Measurements from ENCODE around the gene GALNT6. TPM values are rescaled to one million over a fixed set of nuclear protein-coding genes. Genes with fewer than 3 reads are reported as not detected.
A peak's percentile ranks its signal among the peaks of the same experiment; 100 is the strongest.

The GALNT6 gene
- total RNA-seq: 1 to 10 TPM; 1.5 to 1.9 TPM
- polyA plus RNA-seq: 1 to 10 TPM; 4.4 to 8.3 (median 4.6) TPM
- total RNA-seq: 9.0 to 31.1 (median 17.0) reads per million in 6 experiments

GRCh38 chr12:51391283-51392123 lies at the start of gene GALNT6:
TSS of gene GALNT6 (minus strand) at chr12:51391406. CDS start at chr12:51379781, 11,625 bp downstream.
- no peaks in the 10 kb centered on the region for H3K36me3 Mint-ChIP-seq
- peak; percentile 71 to 75 for ATAC-seq
- peaks cover 49 to 85% (median 82%) of the 10 kb centered on the region in 4 donors for H3K4me1 Mint-ChIP-seq
- DNase-seq: peak; percentile 52 to 78 (median 66)
- peak within 1 kb of the TSS; percentile 88 to 95 (median 92) for H3K4me3 Mint-ChIP-seq
- POLR2A ChIA-PET: interaction anchor here (0.8 to 2.9 kb wide), 5 partner anchors 10 to 22 kb away, joined by 3 to 12 read pairs (median 4); no protein-coding TSS in a partner anchor
- H3K27ac Mint-ChIP-seq: peak within 1 kb of the TSS; percentile 78 to 95 (median 90)
- H3K9me3 Mint-ChIP-seq: no peaks in the 10 kb centered on the region
- H3K27me3 Mint-ChIP-seq: no peaks in the 10 kb centered on the region

GRCh38 chr12:51439330-51439729 lies 48.1 kb upstream of the GALNT6 start:
- peaks cover 13 to 22% (median 14%) of the 10 kb centered on the region in 4 donors for H3K4me1 Mint-ChIP-seq
- ATAC-seq (no peak), DNase-seq (no peak)
- H3K9me3 Mint-ChIP-seq: no peaks in the 10 kb centered on the region
- no peak overlapping the region for H3K27ac Mint-ChIP-seq
- H3K36me3 Mint-ChIP-seq: peaks cover 0 to 3% (median 0%) of the 10 kb centered on the region in 3 donors
- peaks cover 0 to 12% (median 0%) of the 10 kb centered on the region in 5 donors for H3K27me3 Mint-ChIP-seq
- POLR2A ChIA-PET: no interaction called here
- peak overlapping the region in 1 of 10 donors; percentile 5 for H3K4me3 Mint-ChIP-seq

- Mint-ChIP-seq H3K27me3 (peaks cover 0 to 12% (median 0%) of the 10 kb centered on the region in 5 donors), H3K4me1 (peaks cover 13 to 22% (median 14%) of the 10 kb centered on the region in 4 donors), H3K36me3 (no peaks in the 10 kb centered on the region), H3K9me3 (no peaks in the 10 kb centered on the region), H3K4me3 (no peak overlapping the region), H3K27ac (peak overlapping the region in 1 of 10 donors; percentile 4)
- POLR2A ChIA-PET: no interaction called here
- ATAC-seq: no peak
- DNase-seq: no peak
Observed at GRCh38 chr12:51437431-51437830, 46.2 kb upstream of the GALNT6 start.

- Mint-ChIP-seq H3K27me3 (peaks cover 0 to 1% (median 0%) of the 10 kb centered on the region in 5 donors), H3K36me3 (no peaks in the 10 kb centered on the region), H3K4me1 (peaks cover 1 to 9% (median 5%) of the 10 kb centered on the region in 4 donors), H3K27ac (no peak overlapping the region), H3K9me3 (no peaks in the 10 kb centered on the region), H3K4me3 (no peak overlapping the region)
- ATAC-seq (no peak), DNase-seq (no peak)
- POLR2A ChIA-PET: no interaction called here
Observed at GRCh38 chr12:51434305-51434704, 43.1 kb upstream of the GALNT6 start.

GRCh38 chr12:51432921-51433320 lies 41.7 kb upstream of the GALNT6 start:
- no peak for ATAC-seq
- peaks cover 0 to 1% (median 0%) of the 10 kb centered on the region in 5 donors for H3K27me3 Mint-ChIP-seq
- H3K4me1 Mint-ChIP-seq: peaks cover 0 to 10% (median 2%) of the 10 kb centered on the region in 4 donors
- no peak overlapping the region for H3K27ac Mint-ChIP-seq
- no peak overlapping the region for H3K4me3 Mint-ChIP-seq
- no peaks in the 10 kb centered on the region for H3K36me3 Mint-ChIP-seq
- H3K9me3 Mint-ChIP-seq: no peaks in the 10 kb centered on the region
- DNase-seq: no peak
- POLR2A ChIA-PET: no interaction called here

GRCh38 chr12:51430196-51430895 lies 39.1 kb upstream of the GALNT6 start:
- Mint-ChIP-seq H3K4me1 (peaks cover 0 to 8% (median 1%) of the 10 kb centered on the region in 4 donors), H3K4me3 (no peak overlapping the region), H3K36me3 (no peaks in the 10 kb centered on the region), H3K27ac (peak overlapping the region in 1 of 10 donors; percentile 29), H3K9me3 (no peaks in the 10 kb centered on the region), H3K27me3 (peaks cover 0 to 1% (median 0%) of the 10 kb centered on the region in 5 donors)
- DNase-seq (no peak), ATAC-seq (no peak)
- POLR2A ChIA-PET: no interaction called here

GRCh38 chr12:51429700-51430099 lies 38.5 kb upstream of the GALNT6 start:
- Mint-ChIP-seq H3K4me1 (peaks cover 0 to 10% (median 3%) of the 10 kb centered on the region in 4 donors), H3K9me3 (no peaks in the 10 kb centered on the region), H3K36me3 (no peaks in the 10 kb centered on the region), H3K4me3 (no peak overlapping the region), H3K27me3 (peaks cover 0 to 1% (median 0%) of the 10 kb centered on the region in 5 donors), H3K27ac (peak overlapping the region in 1 of 10 donors; percentile 29)
- POLR2A ChIA-PET: no interaction called here
- no peak for DNase-seq
- no peak for ATAC-seq

- POLR2A ChIA-PET: no interaction called here
- Mint-ChIP-seq H3K36me3 (no peaks in the 10 kb centered on the region), H3K4me1 (peaks cover 6 to 16% (median 8%) of the 10 kb centered on the region in 4 donors), H3K27me3 (peaks cover 0 to 2% (median 0%) of the 10 kb centered on the region in 5 donors), H3K9me3 (no peaks in the 10 kb centered on the region), H3K4me3 (no peak overlapping the region), H3K27ac (peak overlapping the region in 1 of 10 donors; percentile 70)
- ATAC-seq (no peak), DNase-seq (no peak)
Observed at GRCh38 chr12:51428256-51428655, 37.0 kb upstream of the GALNT6 start.

- H3K36me3 Mint-ChIP-seq: no peaks in the 10 kb centered on the region
- peak within 1 kb of the TSS in 9 of 10 donors; percentile 25 to 84 (median 71) for H3K27ac Mint-ChIP-seq
- H3K27me3 Mint-ChIP-seq: peaks cover 0 to 2% (median 0%) of the 10 kb centered on the region in 5 donors
- peaks cover 9 to 15% (median 11%) of the 10 kb centered on the region in 4 donors for H3K4me1 Mint-ChIP-seq
- DNase-seq (peak; percentile 52 to 81 (median 60)), ATAC-seq (peak; percentile 84 to 85)
- no peaks in the 10 kb centered on the region for H3K9me3 Mint-ChIP-seq
- H3K4me3 Mint-ChIP-seq: peak within 1 kb of the TSS; percentile 72 to 87 (median 84)
- POLR2A ChIA-PET: no interaction called here
Observed at GRCh38 chr12:51424662-51425539, 33.7 kb upstream of the GALNT6 start, which contains the start of gene SLC4A8. TSS of gene SLC4A8 (plus strand) at chr12:51424831. CDS start at chr12:51424988, 157 bp downstream.

GRCh38 chr12:51424094-51424661 lies 33.0 kb upstream of the GALNT6 start:
- peak in 1 of 10 donors; percentile 51 for DNase-seq

GRCh38 chr12:51421266-51421884 lies 30.2 kb upstream of the GALNT6 start:
- peaks cover 0 to 2% (median 0%) of the 10 kb centered on the region in 5 donors for H3K27me3 Mint-ChIP-seq
- H3K36me3 Mint-ChIP-seq: no peaks in the 10 kb centered on the region
- ATAC-seq (no peak), DNase-seq (peak in 8 of 10 donors; percentile 14 to 56 (median 40))
- H3K4me3 Mint-ChIP-seq: no peak overlapping the region
- POLR2A ChIA-PET: no interaction called here
- no peaks in the 10 kb centered on the region for H3K9me3 Mint-ChIP-seq
- H3K27ac Mint-ChIP-seq: peak overlapping the region in 1 of 10 donors; percentile 35
- peaks cover 10 to 15% (median 12%) of the 10 kb centered on the region in 4 donors for H3K4me1 Mint-ChIP-seq

More at GRCh38 chr12:51424094-51424661, 33.0 kb upstream of the GALNT6 start:
- peaks cover 10 to 15% (median 13%) of the 10 kb centered on the region in 4 donors for H3K4me1 Mint-ChIP-seq
- H3K4me3 Mint-ChIP-seq: peak overlapping the region; percentile 72 to 87 (median 80)
- no peaks in the 10 kb centered on the region for H3K36me3 Mint-ChIP-seq
- ATAC-seq: no peak
- H3K9me3 Mint-ChIP-seq: no peaks in the 10 kb centered on the region
- peaks cover 0 to 2% (median 0%) of the 10 kb centered on the region in 5 donors for H3K27me3 Mint-ChIP-seq
- POLR2A ChIA-PET: no interaction called here
- peak overlapping the region in 6 of 10 donors; percentile 2 to 71 (median 30) for H3K27ac Mint-ChIP-seq

Data from naive thymus-derived CD8-positive, alpha-beta T cell (primary cell).